Stimulated activated CD4-positive, alpha-beta T cell treated with anti-CD3 and anti-CD28 coated beads, TNF-alpha, amount 100 ng/mL, for 24 hours (primary cell): Measurements from ENCODE around the gene DENND2A.
"Not testable (repeated sequence)": the region's sequence is repeated elsewhere in the genome, so short reads cannot be mapped to it uniquely, and the experiment has no call there.

Experiments
- DNase-seq, 3 experiments: peaks; one replicate each; pipeline ENCODE4 v3.0.0-alpha.2; 2020; ENCODE audit warnings: low read depth in 3 of 3

The DENND2A gene

GRCh38 chr7:140621401-140622021 is 19.1 kb downstream of the DENND2A start:
- DNase-seq = no peak

- not testable (repeated sequence) for DNase-seq
Measured at GRCh38 chr7:140619915-140620510, 20.6 kb downstream of the DENND2A start.

- no peak for DNase-seq
Measured at GRCh38 chr7:140619176-140619575, 21.4 kb downstream of the DENND2A start.

GRCh38 chr7:140618306-140618705 is 22.3 kb downstream of the DENND2A start:
- DNase-seq = no peak

GRCh38 chr7:140617081-140617480 is 23.5 kb downstream of the DENND2A start:
- no peak for DNase-seq

DNA sequence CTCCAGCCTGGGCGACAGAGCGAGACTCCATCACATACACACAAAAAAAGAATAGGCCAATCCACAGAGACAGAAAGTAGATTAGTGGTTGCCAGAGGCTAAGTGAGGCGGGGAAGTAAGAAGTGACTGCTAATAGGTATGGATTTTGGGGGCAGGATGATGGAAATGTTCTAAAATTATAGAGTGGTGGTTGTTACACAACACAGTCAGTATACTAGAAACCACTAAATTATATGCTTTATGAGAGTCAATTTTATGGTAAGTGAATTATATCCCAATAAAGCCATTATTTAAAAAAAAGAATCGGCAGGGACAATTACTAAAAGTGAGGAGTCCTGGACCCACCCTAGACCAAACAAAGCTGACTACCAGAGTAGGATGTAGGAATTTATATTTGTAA is 24.3 kb downstream of the DENND2A start:
- DNase-seq = no peak

- no peak for DNase-seq
Measured at GRCh38 chr7:140611641-140612040, 29.0 kb downstream of the DENND2A start.

GRCh38 chr7:140610204-140611165 is 30.1 kb downstream of the DENND2A start:
- no peak for DNase-seq

GRCh38 chr7:140609646-140610045 is 31.0 kb downstream of the DENND2A start:
- no peak for DNase-seq

- DNase-seq = no peak
Measured at GRCh38 chr7:140607441-140607989, 33.1 kb downstream of the DENND2A start.

DNA sequence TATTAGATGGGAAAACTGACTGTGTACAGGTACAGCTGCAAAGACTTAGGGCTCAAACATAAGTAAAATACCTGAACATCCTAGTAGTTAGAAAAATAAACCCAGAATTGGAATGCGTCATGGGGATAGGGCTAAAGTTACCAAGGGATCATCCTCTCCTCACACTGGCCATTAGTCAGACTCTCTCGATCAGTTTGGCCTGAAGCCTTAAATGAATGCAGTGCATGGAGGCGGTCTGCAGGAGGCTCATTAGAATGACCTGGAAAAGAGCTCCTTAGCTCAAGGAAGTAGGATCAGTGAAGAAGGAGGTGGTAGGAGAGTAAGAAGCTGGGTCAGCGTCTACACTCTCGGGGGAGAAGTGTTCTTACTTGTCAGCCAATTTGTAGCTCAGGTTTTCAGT is 35.3 kb downstream of the DENND2A start:
- DNase-seq = no peak

DNA sequence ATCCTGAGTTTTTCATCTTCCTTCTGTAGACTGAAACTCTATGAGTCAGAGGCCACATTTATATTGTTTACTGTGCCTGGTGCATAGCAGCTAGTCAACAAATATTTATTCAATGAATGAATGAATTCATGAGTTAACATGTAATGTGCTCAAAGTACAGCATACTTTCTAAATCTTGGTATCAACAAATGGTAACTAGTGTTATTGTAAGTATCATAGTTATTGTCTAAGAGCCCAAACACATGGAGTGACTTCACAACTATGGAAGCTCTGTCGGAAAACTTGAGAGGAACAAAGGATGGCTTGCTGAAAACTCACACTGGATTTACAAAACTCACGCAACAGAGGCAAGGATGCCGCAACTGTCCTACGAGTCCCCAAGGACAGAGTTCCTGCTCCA is 35.9 kb downstream of the DENND2A start:
- DNase-seq = no peak

DNA sequence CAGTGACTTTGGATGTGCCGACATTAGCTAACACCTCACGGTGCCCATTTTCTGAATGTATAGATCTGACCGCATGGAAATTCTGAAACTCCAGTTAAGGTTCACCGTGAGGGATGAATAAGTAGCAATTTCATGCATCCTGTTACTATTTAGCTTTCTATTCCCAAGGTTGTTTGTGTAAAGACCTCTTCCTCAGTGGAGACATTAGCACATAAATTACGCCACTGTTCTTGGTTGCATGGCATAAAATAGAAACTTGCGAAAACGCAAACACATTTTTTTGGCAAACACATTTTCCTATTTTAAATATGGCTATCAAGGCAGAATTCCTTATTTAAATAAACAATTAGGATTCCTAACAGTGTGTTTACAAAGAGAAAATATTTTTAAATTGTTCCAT is 36.5 kb downstream of the DENND2A start:
- no peak for DNase-seq

- DNase-seq = no peak
Measured at GRCh38 chr7:140601566-140602174, 38.9 kb downstream of the DENND2A start.

DNA sequence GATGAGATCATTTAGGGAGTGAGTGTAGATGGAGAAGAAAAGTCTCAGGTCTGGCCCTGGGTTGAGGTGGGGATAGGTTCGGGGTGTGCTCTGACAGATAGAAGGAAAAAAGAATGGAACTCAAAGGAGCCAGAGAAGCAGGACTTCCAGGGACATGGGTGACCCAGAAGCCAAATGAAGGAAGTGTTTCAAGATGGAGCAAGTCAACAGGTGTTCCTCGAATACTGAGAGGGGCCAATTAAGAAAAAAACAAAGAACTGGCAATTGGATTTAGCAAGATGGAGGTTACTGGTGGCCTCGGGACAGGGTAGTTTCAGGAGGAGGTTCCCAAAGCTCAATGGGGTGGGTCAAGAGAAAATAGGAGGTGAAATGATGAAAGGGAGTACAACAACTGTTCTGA is 40.3 kb downstream of the DENND2A start:
- no peak for DNase-seq

- no peak for DNase-seq
Measured at GRCh38 chr7:140597428-140597949, 43.1 kb downstream of the DENND2A start.

DNA sequence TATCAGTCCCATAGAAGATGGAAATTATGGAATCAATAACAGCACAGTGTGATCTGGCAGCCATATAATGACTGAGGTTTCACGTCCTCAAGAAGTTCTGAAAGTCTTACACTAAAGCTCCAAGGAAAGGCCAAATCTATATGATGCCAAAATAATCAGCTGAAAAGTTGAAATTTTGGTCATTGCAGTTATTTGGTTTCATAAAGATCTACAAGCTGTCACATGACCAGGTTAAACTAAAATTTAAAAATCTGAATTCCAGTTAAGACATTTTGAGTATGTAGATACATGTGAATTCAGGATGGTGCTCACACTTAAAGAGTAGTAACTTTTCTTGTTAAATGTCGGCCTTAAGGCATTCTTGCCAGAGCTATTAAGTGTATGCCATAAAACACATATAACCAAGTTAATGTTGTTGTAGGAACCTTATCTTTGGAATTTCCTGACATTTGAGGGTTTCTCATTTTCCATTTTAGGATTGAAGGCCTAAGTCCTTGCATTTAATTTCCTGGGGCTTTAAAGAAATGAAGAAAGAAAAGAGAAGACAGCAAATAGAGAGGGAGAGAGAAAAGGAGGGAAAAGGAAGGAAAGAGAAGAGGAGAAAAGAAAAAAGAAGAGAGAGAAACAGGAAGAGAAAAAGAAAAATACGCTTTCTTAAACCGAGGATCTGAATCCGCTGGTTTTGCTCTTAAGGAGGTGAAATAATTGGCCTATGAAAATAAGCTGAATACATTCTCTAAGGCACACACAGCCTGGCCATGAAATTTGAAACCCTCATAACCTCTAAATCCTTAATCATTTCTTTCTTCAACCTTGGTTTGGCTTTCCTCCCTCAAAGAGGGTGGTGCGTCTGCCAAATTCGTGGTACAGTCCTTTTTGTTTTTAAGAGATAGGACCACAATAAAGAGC is 43.8 kb downstream of the DENND2A start:
- no peak for DNase-seq

- DNase-seq = no peak
Measured at GRCh38 chr7:140595468-140596092, 45.0 kb downstream of the DENND2A start.

DNA sequence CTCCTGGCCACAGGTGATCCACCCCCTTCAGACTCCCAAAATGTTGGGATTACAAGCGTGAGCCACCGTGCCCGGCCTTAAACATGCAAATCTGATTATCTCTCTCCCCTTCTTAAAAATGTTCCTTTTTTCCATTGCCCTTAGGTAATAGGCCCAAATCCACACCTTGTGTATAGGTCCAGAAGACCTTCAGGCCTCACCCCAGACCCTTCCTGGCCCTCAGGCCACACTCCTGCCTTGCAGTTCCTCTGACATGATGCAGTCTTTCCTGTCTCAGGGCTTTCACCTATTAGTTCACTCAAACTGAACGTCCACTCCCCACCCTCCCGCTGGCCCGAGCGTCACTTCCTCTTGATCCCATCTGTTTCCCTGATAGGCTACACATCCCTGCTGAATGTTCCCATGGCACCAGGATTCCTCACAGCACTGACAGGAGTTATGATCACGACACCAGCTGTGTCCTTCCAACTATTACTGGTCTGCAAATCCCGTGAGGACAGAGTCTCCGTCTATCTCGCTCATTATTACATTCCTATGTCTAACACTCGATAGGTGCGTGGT is 46.4 kb downstream of the DENND2A start:
- DNase-seq = no peak

DNA sequence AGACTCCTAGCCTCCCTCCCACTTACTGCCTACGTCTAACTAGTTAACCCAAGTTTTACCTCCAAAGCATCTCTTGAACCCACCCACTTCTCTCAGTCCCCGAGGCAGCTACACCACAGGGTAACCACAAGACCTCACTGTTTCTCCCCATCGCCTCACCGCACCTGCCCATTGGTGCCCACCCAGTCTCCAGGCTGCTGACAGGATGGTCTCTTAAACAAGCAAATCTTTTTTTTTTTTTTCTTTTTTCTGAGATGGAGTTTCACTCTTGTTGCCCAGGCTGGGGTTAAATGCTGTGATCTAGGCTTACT is 47.0 kb downstream of the DENND2A start:
- no peak for DNase-seq
